IPS DF 4.7 (cell line): Measurements from ENCODE around the gene COL18A1.

Experiments
- DNase-seq: peaks from one replicate; pipeline ENCODE4 v3.0.0-alpha.2; 2013; ENCODE audit warnings: low spot score; ENCODE audit errors: extremely low read depth

Gene COL18A1

DNA sequence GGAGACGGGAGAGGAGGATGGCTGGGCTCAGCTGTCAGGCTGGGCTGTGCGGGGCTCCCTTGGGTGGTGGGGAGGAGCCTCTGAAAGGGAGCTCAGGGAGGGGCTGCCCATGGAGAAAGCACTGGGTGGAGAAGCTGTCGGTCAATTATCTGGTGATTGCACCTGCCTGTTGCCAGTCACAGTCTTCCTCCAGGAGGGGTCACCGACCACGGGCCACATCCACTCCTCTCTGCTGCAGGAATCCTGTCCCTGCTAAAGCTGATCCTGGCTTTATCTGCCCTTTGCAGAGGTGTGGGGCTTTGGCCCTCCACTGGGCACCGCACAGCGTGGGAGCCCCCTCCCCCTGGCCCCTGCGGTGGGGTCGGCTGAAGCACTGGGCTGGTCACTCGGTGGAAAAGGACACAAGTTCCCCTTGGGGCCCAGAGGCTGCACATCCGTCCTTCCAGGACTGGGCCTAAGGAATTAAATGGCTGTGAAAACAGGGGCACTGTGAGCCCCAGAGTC, 21.8 kb upstream of the COL18A1 start:
- DNase-seq, result no peak

- DNase-seq, result no peak
Observed at GRCh38 chr21:45383615-45384201, 21.3 kb upstream of the COL18A1 start.

GRCh38 chr21:45384656-45385548, 20.1 kb upstream of the COL18A1 start:
- DNase-seq, result no peak

GRCh38 chr21:45385549-45386050, 19.4 kb upstream of the COL18A1 start:
- no peak for DNase-seq

GRCh38 chr21:45386336-45386727, 18.6 kb upstream of the COL18A1 start:
- DNase-seq, result no peak

GRCh38 chr21:45386728-45387371, 18.1 kb upstream of the COL18A1 start:
- DNase-seq, result no peak

- no peak for DNase-seq
Observed at GRCh38 chr21:45387506-45387905, 17.5 kb upstream of the COL18A1 start.

- DNase-seq, result no peak
Observed at GRCh38 chr21:45388011-45388521, 16.9 kb upstream of the COL18A1 start.

- no peak for DNase-seq
Observed at GRCh38 chr21:45388611-45389296, 16.2 kb upstream of the COL18A1 start.

DNA sequence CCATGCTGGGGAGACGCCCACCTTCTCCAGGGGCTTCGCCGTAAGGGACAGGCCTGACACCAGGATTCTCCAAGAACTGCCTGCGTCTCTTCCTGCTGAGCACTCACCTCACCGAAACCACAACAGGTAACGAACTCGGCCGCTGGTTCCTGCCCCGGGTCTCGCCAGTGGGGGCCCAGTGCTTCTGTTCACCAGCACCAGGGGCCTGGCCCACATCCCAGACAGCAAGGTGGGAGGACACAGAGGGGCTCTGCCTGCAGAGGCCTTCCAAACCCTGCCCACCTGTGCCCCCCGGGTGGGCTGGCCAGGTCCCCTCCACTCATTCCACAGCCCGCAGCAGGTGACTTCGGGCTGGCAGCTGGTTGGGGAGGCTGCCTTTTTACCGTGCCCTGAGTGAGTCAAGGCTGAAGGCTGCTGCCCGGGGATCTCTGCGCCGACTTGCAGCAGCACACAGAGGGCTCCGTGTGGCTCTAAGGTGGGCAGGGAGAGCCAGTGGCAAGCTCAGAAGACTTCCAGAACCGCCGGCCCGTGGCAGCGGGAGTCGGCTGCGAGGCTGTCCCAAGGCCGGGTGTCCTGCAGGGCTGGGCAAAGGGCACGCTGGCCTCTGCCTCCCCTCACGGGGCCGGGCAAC, 14.7 kb upstream of the COL18A1 start:
- no peak for DNase-seq

GRCh38 chr21:45390831-45391742, 13.9 kb upstream of the COL18A1 start:
- no peak for DNase-seq

DNA sequence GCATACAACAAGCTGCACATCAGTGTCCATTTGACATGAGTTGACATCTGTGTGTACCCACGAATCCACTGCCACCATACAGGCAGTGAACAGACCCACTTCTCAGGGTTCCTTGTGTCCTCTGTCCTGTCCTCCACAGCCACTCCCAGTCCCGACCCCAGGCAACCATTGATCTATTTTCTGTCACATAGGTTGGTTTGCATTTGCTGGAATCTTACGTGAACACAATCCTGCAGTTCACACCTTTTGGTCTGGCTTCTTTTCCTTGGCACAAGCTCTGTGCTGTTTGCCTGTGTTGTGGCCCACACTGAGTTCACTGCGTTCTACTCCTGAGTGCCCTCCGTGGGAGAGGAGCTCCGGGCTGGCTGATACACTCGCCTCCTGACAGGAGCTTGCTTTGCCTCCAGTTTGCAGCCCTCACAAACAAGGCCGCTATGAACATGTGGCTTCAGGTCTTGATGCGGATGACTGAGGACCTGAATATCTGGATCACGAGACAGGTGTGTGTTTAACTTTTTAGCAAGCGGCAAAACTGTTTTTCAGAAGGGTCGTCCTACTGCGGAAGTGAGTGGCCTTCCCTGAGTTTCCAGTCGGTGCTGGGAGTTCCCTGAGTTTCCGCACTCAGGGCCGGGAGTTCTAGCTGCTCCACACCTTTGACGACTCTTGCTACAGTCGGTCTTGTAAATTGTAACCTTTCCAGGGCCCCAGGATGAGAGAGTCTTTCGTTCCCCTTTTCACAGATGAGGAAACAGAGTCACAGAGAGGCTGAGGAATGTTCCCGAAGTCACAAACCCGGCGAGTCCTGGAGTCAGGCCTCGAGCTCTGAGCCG, 13.0 kb upstream of the COL18A1 start:
- no peak for DNase-seq

GRCh38 chr21:45392573-45392971, 12.4 kb upstream of the COL18A1 start:
- DNase-seq, result no peak

DNA sequence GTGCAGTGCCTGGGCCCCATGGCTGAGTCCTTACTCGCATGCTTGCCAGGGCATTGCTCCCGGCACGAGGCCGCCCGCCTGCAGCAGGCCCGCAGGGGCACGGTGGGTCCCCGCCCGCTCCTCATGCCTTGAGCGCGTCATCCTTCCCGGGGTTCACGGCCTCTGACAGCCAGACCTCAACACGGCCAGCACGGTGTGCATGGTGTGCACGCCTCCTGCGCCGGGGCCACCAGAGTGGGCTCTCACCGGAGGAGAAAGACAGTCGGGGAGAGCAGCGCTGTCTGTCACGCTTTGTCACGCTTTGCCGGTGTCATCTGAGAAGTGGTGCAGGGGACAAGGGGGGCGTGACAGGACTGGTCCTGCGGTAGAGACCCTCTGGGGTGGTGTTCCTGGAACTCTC, 11.9 kb upstream of the COL18A1 start:
- no peak for DNase-seq

DNA sequence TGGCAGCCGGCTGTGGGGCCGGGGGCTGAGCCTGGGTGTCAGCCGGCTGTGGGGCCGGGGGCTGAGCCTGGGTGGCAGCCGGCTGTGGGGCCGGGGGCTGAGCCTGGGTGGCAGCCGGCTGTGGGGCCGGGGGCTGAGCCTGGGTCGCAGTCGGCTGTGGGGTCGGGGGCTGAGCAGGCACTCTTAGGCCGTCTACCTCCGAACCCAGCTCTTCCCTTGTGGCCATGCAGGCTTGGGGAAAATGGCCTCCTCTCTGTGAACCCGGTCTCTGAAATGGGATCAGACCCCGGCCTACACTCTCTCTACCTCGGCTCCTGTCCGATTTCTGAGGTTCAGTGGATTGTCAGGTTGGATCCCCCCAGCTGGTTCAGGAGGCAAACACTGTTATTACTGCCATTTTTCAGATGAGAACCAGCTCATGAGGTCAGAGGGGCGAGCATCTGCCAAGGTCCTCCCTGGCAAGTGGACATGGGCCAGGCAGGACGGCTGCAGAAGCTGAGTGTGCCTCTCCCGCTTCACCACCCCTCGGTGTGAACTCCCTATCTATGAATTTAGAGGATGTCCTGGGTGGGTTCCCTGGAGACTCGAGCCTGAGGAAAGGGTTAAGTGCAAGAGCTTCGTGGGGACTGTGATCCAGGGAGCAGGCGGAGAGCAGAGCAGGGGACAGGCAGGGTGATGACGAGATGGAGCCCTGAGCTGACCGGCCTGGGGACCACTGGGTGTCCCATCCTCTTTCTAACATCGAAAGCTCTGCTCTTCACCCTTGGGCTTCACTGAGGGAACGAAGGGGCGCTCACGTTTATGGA, 10.9 kb upstream of the COL18A1 start:
- no peak for DNase-seq

- DNase-seq, result no peak
Observed at GRCh38 chr21:45396620-45396995, 8.4 kb upstream of the COL18A1 start.

DNA sequence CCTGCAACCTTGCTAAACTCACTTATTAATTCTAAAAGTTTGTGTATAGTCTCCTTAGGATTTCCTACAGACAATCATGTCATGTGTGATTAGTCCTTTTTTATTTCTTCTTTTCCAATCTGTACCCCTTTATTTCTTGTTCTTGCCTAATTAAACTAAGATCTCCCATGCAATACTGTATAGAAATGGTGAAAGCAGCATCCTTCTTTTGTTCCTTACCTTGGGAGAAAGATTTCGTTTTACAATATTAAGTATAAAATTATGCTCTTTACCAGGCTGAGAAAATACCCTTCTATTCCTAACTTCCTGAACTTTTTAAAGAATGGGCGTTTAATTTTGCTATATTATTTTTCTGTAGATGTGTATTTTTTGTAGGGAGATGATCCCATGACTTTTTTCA, 7.6 kb upstream of the COL18A1 start:
- no peak for DNase-seq

GRCh38 chr21:45401054-45401518, 3.9 kb upstream of the COL18A1 start:
- no peak for DNase-seq
